AG08396 (cell line): ENCODE data around the gene GAN.

Experiments
- DNase-seq: peaks from one replicate; pipeline ENCODE4 v3.0.0; 2012; ENCODE audit warnings: low spot score, mixed read lengths

Gene GAN, protein sequence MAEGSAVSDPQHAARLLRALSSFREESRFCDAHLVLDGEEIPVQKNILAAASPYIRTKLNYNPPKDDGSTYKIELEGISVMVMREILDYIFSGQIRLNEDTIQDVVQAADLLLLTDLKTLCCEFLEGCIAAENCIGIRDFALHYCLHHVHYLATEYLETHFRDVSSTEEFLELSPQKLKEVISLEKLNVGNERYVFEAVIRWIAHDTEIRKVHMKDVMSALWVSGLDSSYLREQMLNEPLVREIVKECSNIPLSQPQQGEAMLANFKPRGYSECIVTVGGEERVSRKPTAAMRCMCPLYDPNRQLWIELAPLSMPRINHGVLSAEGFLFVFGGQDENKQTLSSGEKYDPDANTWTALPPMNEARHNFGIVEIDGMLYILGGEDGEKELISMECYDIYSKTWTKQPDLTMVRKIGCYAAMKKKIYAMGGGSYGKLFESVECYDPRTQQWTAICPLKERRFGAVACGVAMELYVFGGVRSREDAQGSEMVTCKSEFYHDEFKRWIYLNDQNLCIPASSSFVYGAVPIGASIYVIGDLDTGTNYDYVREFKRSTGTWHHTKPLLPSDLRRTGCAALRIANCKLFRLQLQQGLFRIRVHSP

DNA sequence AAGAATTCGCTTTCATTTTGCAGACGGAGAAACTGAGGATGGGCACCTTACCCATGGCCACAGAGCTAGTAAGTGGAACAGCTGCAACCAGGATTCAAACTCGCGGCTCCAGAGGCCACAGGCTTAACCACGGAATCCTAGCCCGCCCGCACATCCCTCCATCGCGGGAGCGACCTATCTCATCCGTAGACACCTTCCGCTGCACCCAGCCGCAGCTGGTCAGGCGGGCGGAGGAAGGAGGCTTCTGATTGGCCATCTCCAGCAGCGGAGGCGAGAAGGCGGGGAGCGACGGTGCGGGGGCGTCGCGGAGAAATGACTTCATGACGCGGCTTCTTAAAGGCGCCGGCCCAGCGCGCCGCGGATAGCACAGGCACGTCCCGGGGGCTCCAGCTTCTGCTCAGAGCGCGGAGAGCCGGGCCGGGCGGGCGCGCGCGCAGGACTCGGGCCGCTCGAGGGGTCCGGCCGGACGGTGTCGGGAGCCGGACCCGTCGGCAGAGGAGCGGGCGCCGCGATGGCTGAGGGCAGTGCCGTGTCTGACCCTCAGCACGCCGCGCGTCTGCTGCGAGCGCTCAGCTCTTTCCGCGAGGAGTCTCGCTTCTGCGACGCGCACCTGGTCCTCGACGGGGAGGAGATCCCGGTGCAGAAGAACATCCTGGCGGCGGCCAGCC lies at the start of gene GAN:
TSS of gene GAN (plus strand) at position 360 of the 668 bp plus-strand sequence. CDS start at position 512, 152 bp downstream.
- peak; percentile 95 for DNase-seq

DNA sequence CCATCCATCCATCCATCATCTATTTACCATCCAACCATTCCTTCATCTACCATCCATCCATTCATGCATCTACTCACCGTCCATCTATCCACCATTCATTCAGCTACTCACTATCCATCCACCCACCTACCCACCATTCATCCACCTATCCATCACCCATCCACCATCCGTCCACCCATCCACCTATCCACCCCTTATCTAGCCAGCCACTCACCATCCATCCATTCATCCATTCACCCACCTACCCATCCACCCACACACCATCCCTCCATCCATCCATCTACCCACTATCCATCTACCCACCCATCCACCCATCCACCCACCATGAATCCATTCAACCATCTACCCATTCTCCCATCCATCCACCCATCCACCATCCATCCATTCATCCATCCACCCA lies 49.7 kb upstream of the GAN start:
- no peak for DNase-seq

DNA sequence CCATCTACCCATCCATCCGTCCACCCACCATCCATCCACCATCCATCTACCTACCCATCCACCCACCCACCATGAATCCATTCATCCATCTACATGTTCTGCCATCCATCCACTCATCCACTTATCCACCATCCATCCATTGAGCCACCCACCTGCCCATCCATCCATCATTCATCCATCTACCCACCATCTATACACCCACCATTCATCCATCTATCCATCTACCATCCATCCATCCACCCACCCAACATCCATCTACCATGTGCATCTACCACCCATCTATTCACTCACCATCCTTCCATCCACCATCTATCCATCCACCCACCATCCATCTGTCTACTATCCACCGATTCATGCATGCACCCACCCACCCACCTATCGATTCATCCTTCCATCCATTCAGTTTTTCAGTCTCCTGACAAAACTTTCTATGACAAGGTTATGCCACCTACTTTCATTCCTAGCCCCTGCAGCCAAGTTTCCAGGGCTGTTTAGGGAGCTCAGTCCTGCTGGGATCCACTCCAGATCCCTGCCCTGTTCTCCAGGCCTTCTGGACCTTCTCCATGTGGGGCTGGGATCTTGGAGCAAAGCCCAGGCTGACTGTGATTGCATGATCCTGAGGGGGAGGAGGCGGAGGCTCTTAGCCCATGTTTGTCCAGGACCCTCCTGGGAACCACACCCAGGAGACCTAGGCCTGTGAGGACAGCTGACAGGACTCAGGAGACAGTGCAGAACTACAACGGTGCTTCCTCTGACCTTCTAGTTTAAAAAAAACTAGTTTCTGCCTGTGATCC lies 48.9 kb upstream of the GAN start:
- DNase-seq: no peak

DNA sequence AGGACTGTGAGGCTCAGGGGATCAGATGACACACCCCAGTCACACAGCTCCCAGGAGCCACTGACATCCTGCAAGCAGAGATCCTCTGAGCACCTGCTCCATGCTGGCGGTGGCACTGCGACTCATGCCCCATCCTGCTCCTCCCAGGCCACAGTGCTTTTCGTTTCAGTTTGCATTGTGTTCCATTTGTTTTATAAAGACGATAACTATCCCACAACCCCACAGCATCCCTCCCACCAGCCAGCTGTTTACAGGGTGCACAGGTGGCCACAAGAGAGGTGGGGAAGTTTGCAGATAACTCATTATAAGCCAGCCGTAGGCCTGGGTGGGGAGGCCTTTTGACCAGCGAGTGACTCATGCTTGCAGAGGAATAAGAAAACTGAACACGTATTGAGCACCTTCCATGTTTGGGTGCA lies 48.1 kb upstream of the GAN start:
- DNase-seq: no peak

DNA sequence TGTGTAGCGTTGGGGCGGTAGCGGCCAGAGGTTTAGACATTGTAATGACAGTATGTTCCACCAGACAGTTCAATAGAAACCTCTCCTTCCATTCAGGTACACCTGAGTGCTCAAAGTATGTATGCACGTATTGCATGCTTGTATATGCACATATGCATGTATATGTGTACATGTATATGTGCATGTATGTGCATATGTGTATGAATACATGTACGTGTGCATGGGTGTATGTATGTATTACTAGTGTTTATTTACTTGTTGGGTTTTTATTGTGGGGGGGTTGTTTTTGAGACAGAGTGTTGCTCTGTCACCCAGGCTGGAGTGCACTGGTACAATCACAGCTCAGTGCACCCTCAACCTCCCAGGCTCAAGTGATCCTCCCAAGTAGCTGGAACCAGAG lies 46.3 kb upstream of the GAN start:
- DNase-seq: no peak

DNA sequence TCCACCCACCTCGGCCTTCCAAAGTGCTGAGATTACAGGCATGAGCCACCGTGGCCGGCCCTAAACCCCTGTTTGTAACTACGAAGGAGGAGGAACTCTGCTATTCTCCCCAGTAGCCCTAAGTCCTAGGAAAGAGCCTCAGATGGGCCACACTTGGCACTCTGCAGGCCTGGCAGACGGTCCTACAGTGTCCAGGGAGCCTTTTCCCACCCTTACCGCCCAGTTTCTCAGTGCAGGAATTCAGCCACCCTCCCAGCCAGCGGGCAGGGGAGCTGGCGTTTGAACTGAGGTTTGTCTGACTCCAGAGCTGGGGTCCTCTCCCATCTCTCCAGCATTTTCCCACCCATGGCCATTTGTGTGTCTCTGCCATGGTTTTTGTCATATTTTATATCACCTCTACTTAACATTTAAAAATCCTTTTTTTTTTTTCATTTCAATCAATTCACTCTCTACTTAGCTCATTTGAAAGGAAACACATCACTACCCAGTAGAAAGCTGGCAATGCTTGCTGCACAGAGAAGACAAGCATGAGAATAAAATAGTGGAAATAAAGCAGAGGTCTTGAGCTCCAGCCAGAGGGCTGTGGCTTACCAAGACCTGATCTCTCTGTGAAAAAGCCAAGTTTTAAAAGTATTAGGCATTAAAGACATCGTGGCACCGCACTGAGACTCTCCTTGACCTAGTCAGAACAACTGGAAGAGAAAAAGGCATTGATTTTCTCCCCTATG lies 41.4 kb upstream of the GAN start:
- no peak for DNase-seq

DNA sequence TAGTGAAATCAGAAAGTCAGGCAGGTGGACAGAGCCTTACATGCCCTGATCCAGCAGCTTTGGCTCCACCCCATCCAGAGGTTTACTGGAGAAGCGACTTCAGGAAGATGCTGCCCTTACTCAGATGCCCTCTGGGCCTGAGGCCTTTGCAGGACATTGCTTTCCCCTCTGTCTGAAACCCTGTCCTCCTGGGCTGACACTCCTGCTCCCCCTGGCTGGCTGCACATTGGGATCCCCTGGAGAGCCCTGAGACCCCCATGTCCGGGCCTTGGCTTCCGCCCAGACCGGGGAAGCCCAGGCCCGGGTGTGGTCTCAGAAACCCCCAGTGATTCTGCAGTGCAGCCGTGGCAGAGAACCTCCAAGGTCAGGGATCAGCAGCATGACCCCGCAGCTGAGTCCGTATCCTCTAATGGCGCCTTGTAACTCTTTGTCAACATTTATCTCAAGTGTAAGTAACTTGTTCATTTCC lies 39.7 kb upstream of the GAN start:
- DNase-seq: no peak

DNA sequence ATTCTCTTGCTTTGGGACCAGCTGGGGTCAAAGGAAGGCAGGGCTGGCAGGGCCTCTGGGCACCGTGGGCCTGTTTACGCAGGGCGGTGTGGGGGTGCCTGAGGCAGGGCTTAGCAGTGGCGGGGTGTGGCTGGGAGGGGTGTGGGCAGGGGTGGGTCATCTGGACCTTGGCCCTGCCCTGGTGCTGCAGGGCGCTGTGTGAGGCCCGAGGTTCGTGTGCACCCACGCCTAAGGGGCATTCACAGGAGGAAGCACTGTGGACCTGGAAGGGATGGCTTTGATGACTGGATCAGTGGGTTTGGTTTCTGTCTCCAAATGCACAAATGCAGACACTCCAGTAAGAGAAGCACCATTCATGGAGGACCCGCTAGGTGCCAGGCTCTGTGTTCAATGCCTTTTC lies 39.0 kb upstream of the GAN start:
- no peak for DNase-seq

DNA sequence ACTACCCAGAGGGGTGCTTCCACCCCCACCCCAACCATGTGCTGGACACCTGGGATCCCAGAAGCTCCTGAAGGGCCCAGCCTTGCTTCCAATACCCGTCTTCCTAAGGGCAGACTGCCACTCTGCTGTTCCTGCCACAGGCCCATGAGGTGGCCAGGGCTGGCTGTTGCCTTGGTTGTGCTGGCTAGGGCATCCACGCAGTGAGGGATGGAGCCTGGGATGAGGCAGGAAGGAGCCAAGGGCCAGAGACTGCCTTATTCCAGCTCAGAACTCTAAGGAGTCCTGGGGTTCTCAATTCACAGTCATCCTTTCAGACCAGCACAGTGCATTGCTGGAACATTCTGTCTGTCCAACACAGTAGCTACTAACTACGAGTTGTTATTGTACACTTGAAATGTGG lies 38.4 kb upstream of the GAN start:
- no peak for DNase-seq

DNA sequence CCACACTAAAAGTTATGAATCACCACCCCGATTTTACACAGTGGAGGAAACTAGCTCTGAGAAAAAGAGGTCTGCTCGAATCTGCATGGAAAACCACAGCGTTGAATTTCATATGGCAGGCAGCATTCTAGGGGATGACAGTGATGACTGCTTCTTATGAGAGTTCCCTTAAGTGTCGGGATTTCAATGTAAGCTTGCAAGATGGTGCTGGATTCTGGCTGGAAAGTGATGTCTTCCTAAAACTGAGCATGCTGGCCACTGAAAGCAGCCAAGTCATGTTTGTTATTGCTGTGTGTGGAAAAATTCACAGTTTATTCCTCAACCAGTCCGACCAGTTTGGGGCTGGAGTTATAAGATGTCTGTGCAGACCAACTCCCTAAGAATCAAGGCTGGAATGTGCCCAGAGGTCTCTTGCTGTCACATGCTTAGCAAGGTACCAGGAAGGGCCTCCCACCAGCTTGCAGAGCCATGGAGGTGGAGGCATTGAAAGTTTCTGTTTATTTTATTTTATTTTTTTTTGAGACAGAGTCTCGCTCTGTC lies 37.2 kb upstream of the GAN start:
- no peak for DNase-seq

DNA sequence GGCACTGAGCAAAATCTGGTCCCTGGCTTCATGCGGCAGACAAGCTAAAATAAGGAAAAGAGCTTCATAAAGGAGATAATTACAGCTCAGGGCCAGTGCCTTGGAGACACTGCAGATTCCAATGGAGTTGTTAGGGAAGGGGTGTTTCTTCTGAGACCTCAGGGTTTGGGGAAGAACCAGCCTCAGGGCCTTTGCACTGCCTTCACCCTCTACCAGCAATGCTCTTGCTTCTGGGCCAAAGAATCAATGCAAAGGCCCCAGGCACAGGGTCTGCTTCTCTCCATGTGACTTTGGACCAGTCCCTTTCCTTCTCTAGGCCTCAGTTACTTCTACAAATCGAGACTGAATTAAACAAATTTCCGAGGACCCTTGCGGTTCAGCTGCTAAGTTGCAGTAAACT lies 36.2 kb upstream of the GAN start:
- DNase-seq: no peak

DNA sequence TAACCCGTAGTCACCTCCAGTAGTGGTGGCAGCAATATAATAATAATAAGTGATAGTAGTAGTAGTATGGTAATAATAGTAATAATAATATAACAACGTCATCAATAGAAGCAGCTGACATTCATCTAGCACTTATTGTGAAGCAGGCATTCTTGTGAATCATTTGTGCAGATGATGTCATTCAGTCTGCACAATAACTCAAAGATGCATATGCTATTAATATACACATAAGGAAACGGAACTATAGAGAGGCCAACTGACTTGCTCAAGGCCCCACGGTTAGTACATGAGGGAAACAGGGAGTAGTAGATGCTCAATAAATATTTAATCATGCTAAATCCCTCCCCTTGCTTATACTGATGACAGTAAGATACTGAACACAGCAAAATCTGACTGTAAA lies 35.4 kb upstream of the GAN start:
- no peak for DNase-seq

DNA sequence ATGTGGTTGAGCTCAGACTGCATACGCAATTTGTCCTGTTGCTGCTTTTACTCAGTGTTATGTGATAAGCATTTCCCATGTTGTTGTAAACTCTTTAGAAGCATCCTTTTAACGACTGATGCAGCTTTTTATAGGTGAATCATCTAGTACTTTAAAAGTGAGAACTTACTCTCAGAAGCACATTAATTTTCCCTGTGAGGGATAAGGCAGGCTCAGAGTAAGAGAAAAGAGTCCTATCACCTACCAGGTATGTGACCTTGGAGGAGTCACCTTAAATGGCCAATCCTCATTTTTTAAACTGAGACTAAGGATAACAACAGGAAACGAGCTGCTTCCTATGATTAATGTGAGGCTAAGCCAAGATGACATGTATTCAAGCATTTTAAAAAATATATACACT lies 34.4 kb upstream of the GAN start:
- no peak for DNase-seq

DNA sequence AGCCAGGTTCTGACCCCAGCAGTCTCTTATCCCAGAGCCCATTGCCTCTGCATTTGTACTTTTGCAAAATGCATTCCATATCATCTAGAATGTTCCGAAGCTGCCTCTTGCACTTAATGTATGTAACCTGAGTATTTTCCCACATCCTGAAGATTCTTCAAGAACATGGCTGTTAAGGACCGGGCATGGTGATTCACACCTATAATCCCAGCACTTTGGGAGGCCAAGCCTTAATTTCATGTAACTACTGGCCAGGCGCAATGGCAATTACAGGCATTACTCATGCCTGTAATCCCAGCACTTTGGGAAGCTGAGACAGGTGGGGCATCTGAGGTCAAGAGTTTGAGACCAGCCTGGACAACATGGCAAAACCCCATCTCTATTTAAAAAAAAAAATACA lies 31.7 kb upstream of the GAN start:
- DNase-seq: no peak

DNA sequence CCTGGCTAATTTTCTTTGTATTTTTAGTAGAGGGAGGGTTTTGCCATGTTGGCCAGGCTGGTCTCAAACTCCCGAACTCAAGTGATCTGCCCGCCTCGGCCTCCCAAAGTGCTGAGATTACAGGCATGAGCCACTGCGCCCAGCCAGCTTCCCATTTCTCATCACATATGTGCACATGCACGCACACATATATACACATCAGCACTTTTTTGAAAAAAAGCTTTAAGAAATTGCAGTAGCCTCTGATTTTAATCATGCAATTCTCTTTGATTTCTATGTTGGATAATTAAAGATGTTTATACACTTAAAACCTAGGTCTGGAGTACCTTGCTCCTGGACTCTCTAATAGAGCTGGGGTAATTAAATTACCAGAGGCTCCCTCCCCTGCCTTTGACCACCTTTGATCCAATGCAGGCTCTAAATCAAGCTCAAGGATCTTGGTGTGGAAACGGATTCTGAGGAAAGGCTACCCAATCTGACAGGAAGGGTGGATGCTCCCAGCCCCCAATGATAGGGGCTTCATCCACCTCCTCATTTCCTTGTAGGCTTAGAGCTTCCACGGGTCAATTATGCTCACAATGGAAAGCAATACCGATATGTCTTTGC lies 29.7 kb upstream of the GAN start:
- no peak for DNase-seq

DNA sequence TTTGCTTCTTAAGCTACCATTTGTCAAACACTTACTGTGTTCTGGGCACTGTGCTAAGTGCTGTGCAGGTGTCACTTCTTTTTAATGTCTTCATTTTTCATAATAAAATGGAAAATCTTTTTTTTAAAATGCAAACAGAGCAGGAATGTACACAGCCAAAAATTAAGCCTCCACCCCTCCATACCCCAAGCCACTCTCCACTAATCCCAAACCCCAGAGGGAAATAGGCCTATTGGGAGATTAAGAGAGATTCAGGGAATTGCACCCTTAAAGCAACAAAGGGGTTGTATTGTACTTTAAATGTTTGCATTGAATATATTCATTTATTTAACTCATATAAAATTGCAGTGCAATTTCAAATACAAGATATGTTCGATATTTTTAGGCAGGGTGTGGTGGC lies 28.6 kb upstream of the GAN start:
- DNase-seq: no peak

DNA sequence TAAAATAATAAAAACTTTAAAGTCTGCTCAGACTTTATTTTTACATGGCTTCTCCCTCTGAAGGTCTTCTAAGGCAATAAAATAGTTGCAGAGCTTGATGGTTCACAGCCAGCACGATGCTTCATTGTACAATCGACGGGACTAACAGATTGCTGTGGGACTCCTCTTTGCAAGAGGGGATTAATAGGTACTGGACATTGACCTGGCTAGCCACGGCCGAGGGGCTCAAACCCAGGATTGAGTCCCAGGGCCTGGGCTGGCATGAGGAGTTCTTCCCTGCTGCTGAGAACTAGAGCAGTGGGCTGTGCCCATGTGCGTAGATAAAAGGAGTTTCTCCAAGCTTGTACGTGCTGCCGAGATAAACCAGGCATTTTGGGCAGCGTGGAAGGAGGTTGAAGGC lies 23.6 kb upstream of the GAN start:
- DNase-seq: no peak

DNA sequence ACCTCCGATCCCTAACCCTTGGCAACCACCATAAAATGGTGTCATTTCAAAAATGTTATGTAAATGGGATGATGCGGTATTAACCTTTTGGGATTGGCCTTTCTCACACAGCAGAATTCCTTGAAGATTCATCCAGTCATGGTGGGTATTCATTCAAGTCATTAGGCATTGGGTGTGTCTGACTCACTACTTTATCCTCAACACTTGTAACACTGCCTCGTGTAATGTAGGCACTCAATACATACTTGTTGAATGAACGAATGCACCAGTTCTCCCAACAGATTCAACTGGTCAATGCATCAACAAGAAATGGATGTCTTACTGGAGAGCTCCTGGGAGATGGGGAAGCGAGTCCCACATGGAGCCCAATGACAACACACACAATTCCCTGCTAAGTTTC lies 21.8 kb upstream of the GAN start:
- DNase-seq: no peak

DNA sequence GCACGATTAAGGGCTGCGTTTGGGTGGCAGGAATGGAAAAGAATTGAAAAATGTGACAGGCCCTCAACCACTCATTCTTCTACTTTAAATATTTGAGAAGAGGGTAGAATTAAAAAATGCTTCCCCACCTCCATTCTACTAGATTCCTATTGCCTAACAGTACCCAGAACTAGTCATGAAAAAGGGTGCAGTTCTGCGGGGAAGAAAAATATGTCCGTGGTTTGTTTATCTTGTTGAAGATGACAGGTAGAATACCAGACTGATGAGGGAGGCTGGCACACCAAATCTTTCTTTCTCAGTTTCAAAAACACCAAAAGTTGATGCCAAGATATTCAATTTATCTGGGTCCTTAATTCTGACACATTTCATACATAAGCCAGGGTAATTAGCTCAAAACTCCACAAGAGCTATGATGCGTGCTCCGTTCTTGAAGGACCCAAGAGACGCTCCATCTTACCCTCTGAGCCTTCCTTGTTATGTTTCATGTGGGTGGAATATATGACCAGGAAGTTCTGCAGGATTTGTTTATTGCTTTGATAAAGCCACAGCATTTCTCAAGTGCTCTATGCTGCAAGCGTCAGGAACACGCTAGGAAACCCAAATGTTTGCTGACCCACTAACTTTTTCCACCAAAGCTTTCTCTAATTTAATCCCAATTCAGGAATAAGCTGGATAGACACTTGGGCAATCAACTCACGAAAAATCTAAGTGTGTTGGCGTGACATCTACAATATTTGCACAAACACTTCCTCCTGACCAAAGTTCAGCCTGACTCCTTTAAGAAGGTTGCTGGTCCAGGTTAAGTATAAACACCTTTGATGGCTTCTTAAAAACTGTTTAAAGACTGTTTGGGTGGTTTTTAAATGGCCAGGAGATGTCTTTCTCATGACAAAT lies 20.6 kb upstream of the GAN start:
- DNase-seq: no peak

DNA sequence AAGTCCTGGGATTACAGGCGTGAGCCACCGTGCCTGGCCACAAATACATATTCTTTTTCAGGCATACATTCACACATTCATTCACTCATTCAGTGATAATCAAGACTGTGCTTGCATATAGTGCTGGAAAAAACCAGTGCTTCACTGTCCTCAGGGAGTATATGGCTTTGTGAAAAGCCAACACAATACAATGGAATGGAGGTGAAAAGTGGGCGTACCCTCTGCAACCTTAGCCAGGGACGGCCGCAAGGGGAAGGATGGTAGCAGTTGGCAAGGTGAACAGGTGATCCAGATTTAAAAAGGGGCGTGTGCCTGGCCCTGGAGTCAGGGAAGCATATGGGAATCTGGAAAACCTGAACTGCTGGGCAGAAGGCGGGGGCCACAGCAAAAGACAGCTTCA lies 18.1 kb upstream of the GAN start:
- no peak for DNase-seq
